ENCODE measurements around the gene CPN2. TPM values are rescaled to one million over a fixed set of nuclear protein-coding genes. Genes with fewer than 3 reads are reported as not detected.
A peak's percentile ranks its signal among the peaks of the same experiment; 100 is the strongest.

The CPN2 gene
- total and polyA plus RNA-seq, 2 of the 13 experiments (the other 11 are each of a cell fraction or from before 2014, with no cell fraction given), result 26.7 to 27.7 TPM

- TF ChIP-seq HNF4G (IDR thresholded peaks at IDR 0.05; ENCODE audit: borderline replicate concordance, low read depth, low read length) (peak; percentile 6; the same call in 1 of the 2 replicates), HNF4G (CRISPR knock-in tag; IDR thresholded peaks at IDR 0.05; ENCODE audit: borderline replicate concordance, low read depth) (no peak; the same call in 1 of the 2 replicates), CERS6 (CRISPR knock-in tag; IDR thresholded peaks at IDR 0.05) (peak; percentile 93), ZBTB4 (CRISPR knock-in tag; IDR thresholded peaks at IDR 0.05; ENCODE audit: borderline replicate concordance) (peak; percentile 88; the same call in 1 of the 2 replicates), ZNF337 (CRISPR knock-in tag; IDR thresholded peaks at IDR 0.05; ENCODE audit: borderline replicate concordance, low read depth) (peak; percentile 97; the same call in 1 of the 2 replicates), NFIB (CRISPR knock-in tag; IDR thresholded peaks at IDR 0.05; ENCODE audit: borderline replicate concordance) (peak; percentile 94), FOXP4 (CRISPR knock-in tag; IDR thresholded peaks at IDR 0.05) (no peak), CAMTA2 (CRISPR knock-in tag; IDR thresholded peaks at IDR 0.05; ENCODE audit: borderline replicate concordance) (peak; percentile 92), MZF1 (CRISPR knock-in tag; IDR thresholded peaks at IDR 0.05; ENCODE audit: borderline replicate concordance) (0 out of 2 replicates have a peak, but pooled peaks have one; percentile 56), ZFP1 (CRISPR knock-in tag; IDR thresholded peaks at IDR 0.05) (0 out of 2 replicates have a peak, but pooled peaks have one; percentile 12), PAWR (CRISPR knock-in tag; IDR thresholded peaks at IDR 0.05; ENCODE audit: borderline replicate concordance) (no peak), ZFP91 (CRISPR knock-in tag; IDR thresholded peaks at IDR 0.05; ENCODE audit: borderline replicate concordance) (peak; percentile 92), ZBTB42 (CRISPR knock-in tag; IDR thresholded peaks at IDR 0.05) (peak; percentile 82; the same call in 1 of the 2 replicates), ZNF879 (CRISPR knock-in tag; IDR thresholded peaks at IDR 0.05) (peak; percentile 96)
Observed at GRCh38 chr3:194333212-194333980, 17.7 kb downstream of the CPN2 start (continued).
